LoVo (cell line): ENCODE measurements around the gene ZNF124.
"Not testable (repeated sequence)": the region's sequence is repeated elsewhere in the genome, so short reads cannot be mapped to it uniquely, and the experiment has no call there.

Experiments
- DNase-seq: peaks from one replicate; pipeline ENCODE4 v3.0.0-alpha.2; 2016; ENCODE audit warnings: low spot score

ZNF124 gene

DNA sequence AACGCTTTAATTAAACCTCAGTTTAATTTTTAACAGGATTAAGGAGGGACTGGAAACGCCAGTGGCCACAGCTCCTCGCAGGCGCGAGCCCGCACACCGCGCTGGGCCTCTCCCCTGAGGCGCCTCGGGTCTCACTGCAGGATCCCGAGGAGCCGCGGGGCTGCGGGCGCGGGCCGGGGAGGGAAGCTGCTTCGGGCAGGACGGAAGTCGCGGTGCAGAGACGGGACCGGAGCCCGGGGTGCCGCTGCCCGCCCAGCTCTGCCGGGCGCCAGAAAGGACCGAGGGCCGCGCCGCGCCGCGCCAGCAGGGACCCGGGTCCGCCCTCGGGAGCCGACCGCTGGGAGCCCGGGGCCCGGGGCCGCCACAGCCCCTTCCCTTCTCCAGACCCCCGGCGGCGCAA lies 377 bp downstream of the ZNF124 start:
- DNase-seq: not testable (repeated sequence)

DNA sequence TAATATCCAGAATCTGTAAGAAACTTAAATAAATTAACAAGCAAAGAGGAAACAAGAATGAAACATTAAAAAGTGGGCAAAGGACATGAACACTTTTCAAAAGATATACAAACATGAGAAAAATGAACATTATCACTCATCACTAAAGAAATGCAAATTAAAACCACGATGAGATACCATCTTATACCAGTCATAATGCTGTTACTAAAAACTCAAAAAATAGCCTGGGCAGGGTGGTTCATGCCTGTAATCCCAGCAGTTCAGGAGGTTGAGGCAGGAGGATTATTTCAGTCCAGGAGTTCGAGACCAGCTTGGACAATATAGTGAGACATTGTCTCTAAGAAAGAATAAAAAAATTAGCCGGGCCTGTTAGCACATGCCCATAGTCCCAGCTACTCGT lies 6.1 kb downstream of the ZNF124 start:
- no peak for DNase-seq

DNA sequence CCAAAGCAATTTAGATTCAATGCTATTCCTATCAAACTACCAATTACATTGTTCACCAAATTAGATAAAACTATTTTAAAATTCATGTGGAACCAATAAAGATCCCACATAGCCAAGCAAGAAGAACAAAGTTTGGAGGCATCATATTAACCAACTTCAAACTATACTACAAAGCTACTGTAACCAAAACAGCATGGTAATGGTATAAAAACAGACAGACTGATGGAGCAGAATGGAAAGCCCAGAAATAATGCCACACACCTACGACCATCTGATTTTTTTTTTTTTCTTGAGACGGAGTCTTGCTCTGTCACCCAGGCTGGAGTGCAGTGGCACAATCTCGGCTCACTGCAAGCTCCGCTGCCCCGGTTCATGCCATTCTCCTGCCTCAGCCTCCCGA lies 7.1 kb downstream of the ZNF124 start:
- no peak for DNase-seq

DNA sequence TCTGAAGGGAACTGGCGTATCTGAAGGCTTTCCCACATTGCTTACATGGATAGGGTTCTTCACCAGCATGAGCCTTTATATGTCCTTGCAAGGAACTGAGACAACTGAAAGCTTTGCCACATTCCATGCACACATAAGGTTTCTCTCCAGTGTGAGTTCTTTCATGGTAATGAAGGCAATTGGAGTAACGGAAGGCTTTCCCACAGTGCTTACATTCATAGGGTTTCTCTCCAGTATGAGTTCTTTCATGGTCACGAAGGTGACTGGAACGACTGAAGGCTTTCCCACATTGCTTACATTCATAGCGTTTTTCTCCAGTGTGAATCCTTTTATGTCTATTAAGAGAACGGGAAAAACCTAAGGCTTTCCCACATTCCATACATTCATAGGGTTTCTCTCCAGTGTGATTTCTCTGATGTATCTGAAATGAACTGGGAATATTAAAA lies 15.0 kb downstream of the ZNF124 start:
- no peak for DNase-seq

DNA sequence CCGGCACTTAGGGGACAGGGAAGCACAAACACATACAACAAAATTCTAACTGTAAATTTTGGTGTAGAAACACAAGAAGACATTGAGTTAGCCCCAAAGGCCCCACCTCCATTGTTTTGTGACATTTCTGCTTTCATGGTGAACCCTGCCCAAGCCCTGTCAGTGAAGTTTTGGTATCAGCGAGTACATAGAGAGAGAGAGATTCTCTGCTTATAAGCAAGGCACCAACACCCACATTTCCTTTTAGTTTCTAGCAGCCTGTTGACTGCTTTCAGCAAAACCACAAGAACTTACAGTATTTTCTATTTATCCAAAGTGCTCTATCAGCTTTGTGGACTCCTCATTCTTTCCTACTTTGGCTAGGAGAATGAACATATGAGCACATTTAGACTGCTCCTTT lies 24.0 kb downstream of the ZNF124 start:
- no peak for DNase-seq

DNA sequence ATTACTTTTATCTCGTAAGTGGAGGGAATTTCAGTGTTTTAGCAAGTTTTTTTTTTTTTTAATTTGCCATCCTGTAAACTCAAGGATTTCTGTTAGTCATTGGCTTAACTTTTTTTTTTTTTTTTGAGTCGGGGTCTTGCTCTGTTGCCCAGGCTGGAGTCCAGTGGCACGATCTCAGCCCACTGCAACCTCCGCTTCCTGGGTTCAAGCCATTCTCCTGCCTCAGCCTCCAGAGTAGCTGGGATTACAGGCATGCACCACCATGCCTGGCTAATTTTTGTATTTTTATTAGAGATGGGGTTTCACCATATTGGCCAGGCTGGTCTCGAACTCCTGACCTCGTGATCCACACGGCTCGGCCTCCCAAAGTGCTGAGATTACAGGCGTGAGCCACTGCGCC lies 24.7 kb downstream of the ZNF124 start:
- not testable (repeated sequence) for DNase-seq

DNA sequence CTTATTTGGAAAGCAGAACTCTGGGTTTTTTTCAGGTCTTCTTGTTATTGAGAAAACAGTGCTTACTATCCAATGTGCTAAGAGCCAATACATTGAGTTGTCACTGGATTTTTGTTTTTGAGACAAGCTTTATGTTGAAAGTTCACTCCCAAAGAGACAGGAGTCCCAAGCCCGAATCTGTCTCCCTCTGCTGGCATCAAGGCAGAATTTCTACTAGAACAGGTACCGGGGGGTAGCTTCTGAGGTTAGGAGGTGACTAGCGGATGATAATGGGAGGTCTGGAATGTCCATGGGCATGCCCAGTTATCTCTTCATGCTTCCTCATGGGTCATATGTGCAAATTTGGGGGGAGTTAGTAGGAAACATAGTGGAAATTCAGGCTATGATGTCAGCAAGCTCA lies 25.1 kb downstream of the ZNF124 start:
- no peak for DNase-seq

DNA sequence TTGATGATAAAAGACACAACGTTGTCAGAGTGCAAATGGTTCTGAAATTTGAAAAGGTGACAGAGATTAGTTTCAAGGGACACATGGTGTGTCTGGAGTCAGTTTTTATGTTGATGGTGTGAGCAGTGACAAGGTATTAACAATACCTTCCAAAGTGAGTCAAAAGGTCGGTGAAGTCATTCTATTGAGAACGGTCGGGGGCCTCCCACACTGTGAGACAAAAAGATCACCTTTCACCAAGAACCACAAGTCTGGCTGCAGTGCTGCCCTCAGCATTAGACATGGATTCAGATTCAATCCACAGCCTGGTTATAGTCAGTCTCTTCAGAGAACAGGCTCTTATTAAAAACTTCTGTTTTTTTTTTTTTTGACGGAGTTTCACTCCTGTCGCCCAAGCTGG lies 26.5 kb downstream of the ZNF124 start:
- DNase-seq: no peak

DNA sequence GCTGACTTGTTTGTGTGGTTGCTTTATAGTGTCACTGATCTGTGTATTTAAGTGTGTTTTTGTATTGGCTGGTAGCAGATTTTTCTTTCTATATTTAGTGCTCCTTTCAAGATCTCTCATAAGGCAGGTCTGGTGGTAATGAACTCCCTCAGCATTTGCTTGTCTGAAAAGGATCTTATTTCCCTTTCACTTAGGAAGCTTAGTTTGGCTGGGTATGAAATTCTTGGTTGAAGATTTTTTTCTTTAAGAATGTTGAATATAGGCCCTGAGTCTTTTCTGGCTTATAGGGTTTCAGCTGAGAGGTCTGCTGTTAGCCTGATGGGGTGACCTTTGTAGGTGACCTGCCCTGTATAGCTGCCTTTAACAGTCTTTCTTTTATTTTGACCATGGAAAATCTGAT lies 32.3 kb downstream of the ZNF124 start:
- DNase-seq: not testable (repeated sequence)

DNA sequence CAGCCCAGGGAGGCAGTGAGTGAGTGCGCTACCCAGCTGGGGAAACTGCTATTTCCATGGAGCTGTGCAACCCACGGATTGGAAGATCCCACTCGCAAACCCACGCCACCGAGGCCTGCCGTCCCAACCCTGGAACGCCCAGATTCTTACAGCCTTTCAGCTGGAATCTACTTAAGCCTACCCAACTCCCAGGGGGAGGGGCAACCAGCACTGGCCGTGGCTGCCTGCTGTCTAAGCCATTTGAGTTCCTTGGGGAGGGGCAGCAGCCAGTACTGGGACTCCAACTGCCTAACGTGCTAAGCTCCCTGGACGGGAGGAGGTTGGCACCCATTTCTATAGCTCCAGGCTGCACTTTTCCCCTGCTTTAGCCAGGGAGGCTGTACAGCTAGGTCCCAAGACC lies 40.6 kb downstream of the ZNF124 start:
- no peak for DNase-seq

DNA sequence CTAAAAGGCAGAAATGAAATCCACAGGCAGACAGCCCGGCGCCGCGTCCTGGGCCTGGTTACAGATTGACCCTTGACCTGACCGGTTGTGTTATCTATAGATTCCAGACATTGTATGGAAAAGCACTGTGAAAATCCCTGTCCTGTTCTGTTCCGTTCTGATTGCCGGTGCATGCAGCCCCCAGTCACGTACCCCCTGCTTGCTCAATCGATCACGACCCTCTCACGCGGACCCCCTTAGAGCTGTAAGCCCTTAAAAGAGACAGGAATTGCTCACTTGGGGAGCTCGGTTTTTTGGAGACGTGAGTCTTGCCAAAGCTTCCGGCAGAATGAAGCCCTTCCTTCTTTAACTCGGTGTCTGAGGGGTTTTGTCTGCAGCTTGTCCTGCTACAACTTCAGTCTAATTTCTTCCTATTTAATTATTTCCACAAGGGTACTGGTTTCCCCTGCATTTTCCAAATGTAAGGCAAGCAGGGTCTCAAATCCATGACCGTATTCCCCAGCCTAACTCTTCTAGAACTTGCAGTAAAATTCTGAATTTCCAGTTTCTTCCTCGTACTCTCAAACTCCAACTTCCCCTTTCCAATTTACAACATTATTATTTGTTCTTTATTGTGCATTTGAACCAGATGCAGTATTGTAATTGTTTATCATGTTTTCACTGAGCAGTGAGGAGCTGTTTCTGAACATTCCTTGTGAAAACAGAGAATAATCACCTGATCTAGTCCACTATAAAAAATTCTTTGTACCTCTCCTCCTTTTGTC lies 44.1 kb downstream of the ZNF124 start:
- not testable (repeated sequence) for DNase-seq

DNA sequence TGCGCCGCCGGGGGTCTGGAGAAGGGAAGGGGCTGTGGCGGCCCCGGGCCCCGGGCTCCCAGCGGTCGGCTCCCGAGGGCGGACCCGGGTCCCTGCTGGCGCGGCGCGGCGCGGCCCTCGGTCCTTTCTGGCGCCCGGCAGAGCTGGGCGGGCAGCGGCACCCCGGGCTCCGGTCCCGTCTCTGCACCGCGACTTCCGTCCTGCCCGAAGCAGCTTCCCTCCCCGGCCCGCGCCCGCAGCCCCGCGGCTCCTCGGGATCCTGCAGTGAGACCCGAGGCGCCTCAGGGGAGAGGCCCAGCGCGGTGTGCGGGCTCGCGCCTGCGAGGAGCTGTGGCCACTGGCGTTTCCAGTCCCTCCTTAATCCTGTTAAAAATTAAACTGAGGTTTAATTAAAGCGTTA lies 45.2 kb downstream of the ZNF124 start:
- not testable (repeated sequence) for DNase-seq

DNA sequence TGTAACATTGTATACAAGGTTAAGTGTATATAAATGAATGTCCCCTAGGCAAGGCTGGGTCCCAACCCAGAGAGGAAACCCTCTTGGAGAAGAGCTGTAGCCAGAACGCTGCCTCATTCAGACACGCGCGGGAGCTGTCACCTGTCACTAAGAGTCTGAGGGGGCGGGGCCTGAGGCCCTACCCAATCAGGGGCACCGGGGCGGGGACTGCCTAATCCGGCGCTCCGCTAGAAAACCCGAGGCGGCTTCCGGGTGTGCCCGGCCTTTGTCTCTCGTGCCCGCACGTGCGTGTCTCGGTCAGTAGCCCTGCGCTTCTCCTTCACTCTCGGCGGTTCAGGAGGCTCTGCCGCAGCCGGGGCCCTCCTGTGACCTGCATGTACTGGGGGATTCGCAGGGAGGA lies 45.7 kb downstream of the ZNF124 start:
- DNase-seq: not testable (repeated sequence)

DNA sequence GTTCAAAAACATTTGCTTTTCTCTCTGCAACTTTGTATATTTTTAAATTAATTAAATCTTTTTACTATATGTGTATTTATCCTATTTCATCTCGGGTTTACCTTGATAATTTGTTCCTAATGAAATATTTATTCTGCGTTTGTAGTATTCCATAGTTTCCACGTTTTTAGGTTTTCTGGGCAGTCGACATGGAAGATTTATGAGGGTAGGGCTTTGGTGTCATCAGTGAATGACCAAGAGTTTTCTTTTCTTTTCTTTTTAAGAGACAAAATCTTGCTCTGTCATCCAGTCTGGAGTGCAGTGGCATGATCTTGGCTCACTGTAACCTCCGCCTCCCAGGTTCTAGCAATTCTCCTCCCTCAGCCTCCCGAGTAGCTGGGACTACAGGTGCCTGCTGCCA lies 50.4 kb downstream of the ZNF124 start:
- DNase-seq: no peak

DNA sequence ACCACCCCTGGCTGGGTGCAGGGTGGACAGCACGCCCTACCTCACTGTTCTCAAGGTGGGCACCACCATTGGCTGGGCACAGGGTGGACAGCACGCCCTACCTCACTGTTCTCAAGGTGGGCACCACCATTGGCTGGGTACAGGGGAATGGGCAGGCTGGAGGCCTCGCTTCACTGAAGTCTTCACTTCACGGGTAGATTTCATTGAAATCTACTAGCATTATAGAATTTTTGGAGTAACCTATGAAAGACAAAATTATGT lies 51.5 kb downstream of the ZNF124 start:
- not testable (repeated sequence) for DNase-seq

DNA sequence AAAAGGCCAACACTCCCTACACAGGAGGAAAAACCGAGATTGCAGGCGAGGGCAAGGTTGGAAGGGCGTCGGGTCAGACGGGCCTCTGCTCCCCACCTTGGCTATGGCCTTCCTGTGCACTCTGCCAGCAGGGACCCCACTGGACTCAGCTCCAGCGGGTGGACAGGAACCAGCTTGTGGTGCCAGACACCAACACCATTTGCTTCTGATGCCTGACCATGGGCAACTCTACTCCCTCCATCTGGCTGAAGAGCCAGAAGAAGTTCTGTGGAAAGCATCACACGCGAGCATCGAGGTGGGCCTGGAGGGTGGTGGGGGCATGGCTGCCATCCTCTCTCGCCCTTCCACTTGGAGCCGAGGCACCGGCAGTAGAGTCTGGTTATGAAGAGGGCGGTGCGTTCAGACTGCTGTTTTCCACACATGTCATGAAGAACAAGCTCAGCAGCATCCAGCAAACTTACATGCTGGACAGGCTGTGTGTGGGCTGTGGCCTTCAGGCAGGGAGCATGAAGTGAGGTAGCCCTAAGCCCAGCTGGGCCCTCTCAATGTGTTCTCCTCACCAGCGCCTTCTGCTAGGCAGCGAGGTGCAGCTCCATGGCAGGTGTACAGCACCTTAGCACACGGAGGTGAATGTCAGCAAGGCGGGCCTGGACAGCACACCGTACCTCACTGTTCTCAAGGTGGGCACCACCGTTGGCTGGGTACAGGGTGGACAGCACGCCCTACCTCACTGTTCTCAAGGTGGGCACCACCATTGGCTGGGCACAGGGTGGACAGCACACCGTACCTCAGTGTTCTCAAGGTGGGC lies 52.0 kb downstream of the ZNF124 start:
- DNase-seq: no peak

DNA sequence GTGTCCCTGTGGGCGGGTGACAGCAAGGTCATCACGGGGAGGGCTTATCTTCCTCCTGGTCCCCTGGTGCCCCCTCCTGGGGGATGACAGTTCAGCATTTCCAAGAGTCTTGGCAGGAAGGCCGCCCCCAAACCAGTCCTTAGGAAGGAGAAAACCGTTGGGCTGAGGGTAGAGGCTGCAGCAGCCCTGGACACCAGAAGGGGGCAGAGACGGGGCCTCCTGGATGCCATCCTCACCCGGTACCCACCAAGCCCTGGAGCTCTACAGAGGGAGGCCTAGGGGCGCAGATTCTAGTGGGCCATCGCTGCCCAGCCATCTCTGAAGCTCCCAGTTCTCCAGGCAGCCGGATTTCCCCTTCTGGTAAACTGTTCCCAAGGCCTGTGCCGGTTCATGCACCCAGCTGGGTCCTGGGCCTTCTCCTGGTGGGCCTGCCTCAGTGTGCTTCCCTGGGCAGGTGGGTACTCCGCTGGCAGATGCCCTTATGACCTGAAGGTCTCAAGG lies 52.8 kb downstream of the ZNF124 start:
- peak; percentile 48 for DNase-seq

DNA sequence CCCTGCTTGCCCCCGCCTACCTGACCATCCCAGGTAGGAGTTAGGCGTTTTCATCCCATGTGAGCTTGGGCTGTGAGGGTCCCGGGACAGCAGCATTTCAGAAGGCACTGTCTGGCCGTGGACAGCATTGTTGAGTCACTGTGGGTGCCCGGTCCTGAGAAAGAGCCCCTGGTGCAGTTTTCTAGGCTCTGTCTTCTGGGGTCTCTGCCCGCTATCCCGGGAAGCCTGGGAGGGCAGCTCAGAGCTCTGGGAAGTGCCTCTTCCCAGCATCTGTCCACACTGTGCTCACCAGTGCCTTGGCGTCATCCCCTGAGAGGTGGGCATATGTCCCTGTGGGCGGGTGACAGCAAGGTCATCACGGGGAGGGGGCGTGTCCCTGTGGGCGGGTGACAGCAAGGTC lies 56.3 kb downstream of the ZNF124 start:
- no peak for DNase-seq

DNA sequence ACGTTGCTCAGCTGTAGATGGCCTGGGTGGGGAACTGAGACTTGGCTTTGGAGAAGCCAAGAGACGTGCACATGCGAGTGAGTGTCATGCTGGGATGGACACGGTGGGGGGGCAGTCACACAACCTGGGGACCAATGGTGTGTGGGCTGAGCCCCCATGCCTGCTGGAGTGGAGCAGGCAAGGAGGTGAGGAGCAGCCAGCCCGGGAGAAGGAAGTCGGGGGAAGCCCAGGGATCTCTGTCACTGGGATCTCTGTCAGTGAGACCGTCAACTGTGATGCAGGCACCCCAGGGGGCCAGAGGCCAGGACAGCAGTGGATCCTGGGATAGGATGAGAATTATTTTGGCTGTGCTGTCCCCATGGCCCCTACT lies 56.7 kb downstream of the ZNF124 start:
- DNase-seq: no peak

DNA sequence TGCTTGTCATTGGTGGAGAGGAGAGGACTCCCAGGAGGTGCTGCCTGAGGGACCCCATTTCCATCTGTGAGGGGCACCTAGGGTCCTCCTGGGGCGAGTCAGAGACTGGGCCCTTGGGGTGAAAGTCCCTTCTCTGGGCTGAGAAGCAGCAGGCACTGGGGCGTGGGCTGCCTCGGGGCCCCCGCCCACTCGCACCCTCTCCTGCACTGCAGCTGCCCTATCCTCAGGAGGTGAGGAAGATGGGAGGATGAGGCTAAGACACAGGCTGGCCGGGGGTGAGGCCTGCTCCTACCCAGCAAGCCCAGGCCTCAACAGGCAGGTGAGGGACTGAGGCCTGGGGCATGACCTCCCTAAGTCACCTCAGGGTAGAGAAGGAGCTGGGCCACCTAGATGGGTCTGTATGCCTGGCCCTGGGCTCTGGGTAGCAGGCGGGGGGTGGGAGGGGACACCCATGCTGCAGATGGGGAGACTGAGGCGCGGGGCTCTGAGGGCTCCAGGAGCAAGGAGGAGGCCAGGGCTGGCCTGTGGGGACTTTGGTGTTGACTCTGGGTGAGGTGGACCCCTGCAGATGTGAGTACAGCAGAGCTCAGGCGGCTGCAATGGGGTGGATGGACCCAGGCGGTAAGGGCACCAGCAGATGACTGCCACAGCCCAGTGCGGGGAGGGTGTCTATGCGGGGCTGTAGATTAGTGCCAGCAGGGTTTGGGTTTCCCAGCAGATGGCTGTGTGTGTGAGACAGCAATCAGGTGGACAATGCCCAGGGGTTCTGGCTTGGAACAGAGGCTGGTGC lies 57.3 kb downstream of the ZNF124 start:
- DNase-seq: no peak

DNA sequence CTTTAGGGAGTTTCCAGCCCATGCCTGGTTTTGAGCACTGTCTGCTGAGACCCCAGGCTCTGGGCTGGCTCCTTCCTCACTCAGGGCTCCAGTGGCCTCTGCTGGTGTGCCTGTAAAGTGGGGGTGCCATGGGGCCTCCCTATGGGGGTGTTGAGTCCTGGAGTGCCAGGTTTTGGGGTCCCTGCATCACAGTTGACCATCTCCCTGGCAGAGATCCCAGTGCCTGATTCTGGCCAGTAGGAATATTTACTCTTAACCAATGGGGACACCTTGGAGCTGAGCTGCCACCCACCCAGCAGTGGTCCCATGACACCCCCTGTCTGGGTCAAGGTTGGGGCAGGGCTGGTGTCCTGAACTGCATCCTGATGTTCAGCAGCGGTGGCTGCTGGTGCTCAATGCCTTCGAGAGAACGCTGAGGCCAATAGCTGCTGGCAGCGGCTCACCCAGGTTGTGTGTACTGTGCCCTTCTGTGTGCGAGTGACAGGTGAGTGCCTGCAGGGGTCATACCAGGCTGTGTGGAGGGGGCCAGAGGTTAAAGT lies 58.0 kb downstream of the ZNF124 start:
- DNase-seq: no peak

DNA sequence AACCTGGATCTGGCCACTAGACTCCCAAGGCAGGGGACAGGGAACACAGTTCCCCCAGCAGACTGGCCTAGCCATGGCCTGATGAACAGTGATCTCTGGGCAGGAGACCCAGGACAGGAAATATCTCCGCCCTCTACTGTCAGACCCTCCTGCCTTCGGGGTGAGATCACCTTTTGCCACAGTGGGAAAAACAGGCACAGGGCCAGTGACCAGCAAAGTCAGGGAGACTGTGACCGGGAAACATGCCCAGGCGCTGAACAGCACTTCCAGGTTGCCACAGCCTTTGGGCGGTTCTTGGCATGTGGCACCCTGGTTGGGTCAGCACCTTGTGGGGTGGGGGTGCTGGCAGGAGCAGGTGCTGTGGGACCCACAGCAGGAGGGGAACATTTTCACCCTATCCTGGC lies 58.7 kb downstream of the ZNF124 start:
- DNase-seq: peak; percentile 40

DNA sequence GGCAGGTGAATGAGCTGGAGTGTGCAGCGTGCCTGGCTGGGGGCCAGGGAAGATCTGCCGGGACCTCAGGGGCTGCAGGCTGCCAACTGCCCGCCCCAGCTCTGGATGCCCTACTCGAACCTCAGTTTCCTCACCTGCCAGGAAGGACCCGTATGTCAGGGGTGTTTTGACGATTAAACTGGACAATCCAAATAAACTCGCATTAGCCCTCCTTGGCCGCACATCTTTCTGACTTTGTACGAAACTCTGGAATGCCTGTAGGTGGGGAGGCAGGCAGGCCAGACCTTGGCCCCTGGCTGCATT lies 59.4 kb downstream of the ZNF124 start:
- no peak for DNase-seq
